Activated CD4-positive, alpha-beta T cell treated with anti-CD3 and anti-CD28 coated beads for 24 hours (primary cell): ENCODE measurements around the gene CCL1.
"Not testable (repeated sequence)": the region's sequence is repeated elsewhere in the genome, so short reads cannot be mapped to it uniquely, and the experiment has no call there.

Source experiments
- DNase-seq, 2 donors: peaks; one replicate each; pipeline ENCODE4 v3.0.0-alpha.2; 2020; ENCODE audit warnings: low read depth in 2 of 2

The CCL1 gene

GRCh38 chr17:34360601-34361270, 2.3 kb downstream of the CCL1 start:
- no peak for DNase-seq

GRCh38 chr17:34358631-34359030, 4.4 kb downstream of the CCL1 start:
- DNase-seq = no peak

GRCh38 chr17:34357398-34357797, 5.6 kb downstream of the CCL1 start:
- DNase-seq = no peak

GRCh38 chr17:34356194-34356593, 6.8 kb downstream of the CCL1 start, which contains the start of gene CCL13:
Gene CCL13 (plus strand): TSS chr17:34356480. CDS start chr17:34356527, 47 bp downstream.
- DNase-seq = no peak

- no peak for DNase-seq
These were observed 8.4 kb downstream of the CCL1 start for GRCh38 chr17:34354637-34355036.

GRCh38 chr17:34352191-34352590, 10.8 kb downstream of the CCL1 start:
- no peak for DNase-seq

- no peak for DNase-seq
These were observed 11.9 kb downstream of the CCL1 start for GRCh38 chr17:34351096-34351495.

GRCh38 chr17:34349751-34350150, 13.3 kb downstream of the CCL1 start:
- no peak for DNase-seq

- DNase-seq = no peak
These were observed 16.0 kb downstream of the CCL1 start for GRCh38 chr17:34347063-34347462.

GRCh38 chr17:34341916-34342315, 21.1 kb downstream of the CCL1 start:
- no peak for DNase-seq

GRCh38 chr17:34339138-34339770, 23.8 kb downstream of the CCL1 start:
- DNase-seq = no peak

- no peak for DNase-seq
These were observed 25.3 kb downstream of the CCL1 start for GRCh38 chr17:34337701-34338100.

- not testable (repeated sequence) for DNase-seq
These were observed 35.5 kb downstream of the CCL1 start for GRCh38 chr17:34327580-34327979.

- DNase-seq = no peak
These were observed 41.1 kb downstream of the CCL1 start for GRCh38 chr17:34321964-34322363.

GRCh38 chr17:34319039-34319483, 44.0 kb downstream of the CCL1 start, which contains the start of gene CCL8:
Gene CCL8 (plus strand): TSS chr17:34319435. CDS start chr17:34319502, 67 bp downstream.
- DNase-seq = no peak

- DNase-seq = no peak
These were observed 44.6 kb downstream of the CCL1 start for GRCh38 chr17:34318474-34318873.

- no peak for DNase-seq
These were observed 48.8 kb downstream of the CCL1 start for GRCh38 chr17:34314279-34314678.

- no peak for DNase-seq
These were observed 49.9 kb downstream of the CCL1 start for GRCh38 chr17:34313164-34313563.

GRCh38 chr17:34312080-34312479, 51.0 kb downstream of the CCL1 start:
- no peak for DNase-seq

- DNase-seq = no peak
These were observed 51.7 kb downstream of the CCL1 start for GRCh38 chr17:34311291-34311690.
